RWPE2 (cell line): ENCODE data around the gene SLC9A4.

ENCODE experiments used
- ATAC-seq: fragments of 200-7000 bp; cut with Tn5 transposase; 3 replicates; pipeline ENCODE4 v1.9.1; 2021; ENCODE audit warnings: low read depth
- DNase-seq: peaks from one replicate; pipeline ENCODE4 v3.0.0-alpha.2; 2020; ENCODE audit warnings: low spot score
- H3K27ac ChIP-seq: fragments of 450-650 bp; 2 replicates; pipeline ENCODE4 v1.5.1; 2017; ENCODE audit warnings: mild to moderate bottlenecking; ENCODE audit not compliant: poor library complexity, severe bottlenecking
- H3K27me3 ChIP-seq: fragments of 250-450 bp; sonication (Bioruptor Pico); 2 replicates; pipeline ENCODE4 v1.5.1; 2021; ENCODE audit warnings: mild to moderate bottlenecking, moderate library complexity; ENCODE audit not compliant: insufficient read depth, poor library complexity, severe bottlenecking
- H3K36me3 ChIP-seq: fragments of 250-450 bp; sonication (Bioruptor Pico); 2 replicates; pipeline ENCODE4 v1.5.1; 2020; ENCODE audit warnings: low read depth, mild to moderate bottlenecking, moderate library complexity
- H3K4me1 ChIP-seq: fragments of 250-450 bp; sonication (Bioruptor Pico); 2 replicates; pipeline ENCODE4 v1.5.1; 2021; ENCODE audit warnings: mild to moderate bottlenecking, moderate library complexity; ENCODE audit not compliant: insufficient read depth, poor library complexity, severe bottlenecking
- H3K4me3 ChIP-seq: fragments of 250-450 bp; sonication (Bioruptor Pico); 2 replicates; pipeline ENCODE4 v1.5.1; 2021; ENCODE audit warnings: mild to moderate bottlenecking, moderate library complexity; ENCODE audit not compliant: severe bottlenecking
- H3K9me3 ChIP-seq: fragments of 250-450 bp; sonication (Bioruptor Pico); 2 replicates; pipeline ENCODE4 v1.5.1; 2021; ENCODE audit warnings: mild to moderate bottlenecking, moderate library complexity; ENCODE audit not compliant: severe bottlenecking
- TF ChIP-seq, protein P1 (sequence below): fragments of 450-650 bp; IDR thresholded peaks from one replicate; pipeline ENCODE4 v1.5.1; 2017; ENCODE audit warnings: mild to moderate bottlenecking, moderate library complexity; ENCODE audit not compliant: poor library complexity, severe bottlenecking

SLC9A4 gene

DNA sequence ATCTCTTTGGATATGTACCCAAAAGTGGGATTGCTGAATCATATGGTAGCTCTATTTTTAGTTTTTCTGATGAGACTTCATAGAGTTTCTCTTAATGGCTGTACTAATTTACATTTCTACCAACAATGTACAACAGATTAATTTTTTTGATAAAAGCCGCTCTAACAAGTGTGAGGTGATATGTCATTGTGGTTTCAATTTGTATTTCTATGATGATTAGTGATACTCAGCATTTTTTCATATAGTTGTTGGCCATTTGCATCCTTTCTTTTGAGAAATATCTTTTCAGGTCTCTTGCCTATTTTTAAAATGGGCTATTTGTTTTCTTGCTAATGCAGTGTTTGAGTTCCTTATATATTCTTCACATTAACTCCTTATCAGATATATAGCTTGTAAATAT, 45.8 kb upstream of the SLC9A4 start:
- DNase-seq (no peak), ATAC-seq (no peak)
- H3K4me1 ChIP-seq = no peaks in the 10 kb centered on the region
- peaks cover 3% of the 10 kb centered on the region for H3K27me3 ChIP-seq
- H3K36me3 ChIP-seq = no peaks in the 10 kb centered on the region
- TF ChIP-seq, protein P1, sequence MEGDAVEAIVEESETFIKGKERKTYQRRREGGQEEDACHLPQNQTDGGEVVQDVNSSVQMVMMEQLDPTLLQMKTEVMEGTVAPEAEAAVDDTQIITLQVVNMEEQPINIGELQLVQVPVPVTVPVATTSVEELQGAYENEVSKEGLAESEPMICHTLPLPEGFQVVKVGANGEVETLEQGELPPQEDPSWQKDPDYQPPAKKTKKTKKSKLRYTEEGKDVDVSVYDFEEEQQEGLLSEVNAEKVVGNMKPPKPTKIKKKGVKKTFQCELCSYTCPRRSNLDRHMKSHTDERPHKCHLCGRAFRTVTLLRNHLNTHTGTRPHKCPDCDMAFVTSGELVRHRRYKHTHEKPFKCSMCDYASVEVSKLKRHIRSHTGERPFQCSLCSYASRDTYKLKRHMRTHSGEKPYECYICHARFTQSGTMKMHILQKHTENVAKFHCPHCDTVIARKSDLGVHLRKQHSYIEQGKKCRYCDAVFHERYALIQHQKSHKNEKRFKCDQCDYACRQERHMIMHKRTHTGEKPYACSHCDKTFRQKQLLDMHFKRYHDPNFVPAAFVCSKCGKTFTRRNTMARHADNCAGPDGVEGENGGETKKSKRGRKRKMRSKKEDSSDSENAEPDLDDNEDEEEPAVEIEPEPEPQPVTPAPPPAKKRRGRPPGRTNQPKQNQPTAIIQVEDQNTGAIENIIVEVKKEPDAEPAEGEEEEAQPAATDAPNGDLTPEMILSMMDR = no peak
- no peaks in the 10 kb centered on the region for H3K9me3 ChIP-seq
- H3K4me3 ChIP-seq = no peak overlapping the region
- H3K27ac ChIP-seq = no peak overlapping the region

DNA sequence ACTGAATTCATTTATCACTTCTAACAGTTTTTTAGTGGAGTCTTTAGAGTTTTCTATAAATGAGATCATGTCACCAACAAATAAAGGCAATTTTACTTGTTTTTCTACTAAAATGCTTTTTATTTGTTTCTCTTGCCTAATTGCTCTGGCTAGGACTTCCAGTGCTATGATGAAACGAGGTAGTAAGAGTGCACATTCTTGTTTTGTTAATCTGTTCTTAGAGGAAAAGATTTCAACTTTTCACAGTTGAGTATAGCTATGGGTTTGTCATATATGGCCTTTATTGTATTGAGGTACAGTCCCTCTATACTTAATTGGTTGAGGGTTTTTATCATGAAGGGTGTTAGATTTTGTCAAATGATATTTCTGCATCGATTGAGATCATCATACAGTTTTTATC, 44.5 kb upstream of the SLC9A4 start:
- TF ChIP-seq, protein P1 = no peak
- H3K4me3 ChIP-seq = no peak overlapping the region
- no peak for ATAC-seq
- peaks cover 3% of the 10 kb centered on the region for H3K27me3 ChIP-seq
- no peaks in the 10 kb centered on the region for H3K4me1 ChIP-seq
- no peak for DNase-seq
- no peaks in the 10 kb centered on the region for H3K9me3 ChIP-seq
- no peak overlapping the region for H3K27ac ChIP-seq
- H3K36me3 ChIP-seq = no peaks in the 10 kb centered on the region

DNA sequence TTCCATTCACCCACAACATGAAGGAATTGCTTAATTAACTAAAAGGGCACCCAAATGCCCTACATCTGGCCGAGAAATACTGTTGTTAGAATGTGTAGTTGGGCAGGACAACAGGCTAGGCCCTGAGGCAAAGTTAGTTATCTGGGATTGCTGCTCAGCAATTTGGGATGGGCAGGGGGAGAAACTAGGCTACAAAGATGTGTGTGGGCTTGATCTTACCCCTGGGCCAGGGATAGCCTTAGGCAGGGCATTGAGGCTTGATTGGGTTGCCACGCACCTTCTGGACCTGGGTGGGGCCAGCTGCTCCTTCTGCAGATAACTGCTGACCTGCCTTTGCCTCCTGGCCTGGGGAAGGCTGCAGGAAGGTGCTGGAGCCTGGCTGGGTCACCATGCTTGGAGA, 40.6 kb upstream of the SLC9A4 start:
- peaks cover 3% of the 10 kb centered on the region for H3K27me3 ChIP-seq
- no peak overlapping the region for H3K4me3 ChIP-seq
- DNase-seq (no peak), ATAC-seq (no peak)
- no peaks in the 10 kb centered on the region for H3K4me1 ChIP-seq
- H3K27ac ChIP-seq = no peak overlapping the region
- TF ChIP-seq, protein P1 = no peak
- H3K36me3 ChIP-seq = no peaks in the 10 kb centered on the region
- H3K9me3 ChIP-seq = no peaks in the 10 kb centered on the region

DNA sequence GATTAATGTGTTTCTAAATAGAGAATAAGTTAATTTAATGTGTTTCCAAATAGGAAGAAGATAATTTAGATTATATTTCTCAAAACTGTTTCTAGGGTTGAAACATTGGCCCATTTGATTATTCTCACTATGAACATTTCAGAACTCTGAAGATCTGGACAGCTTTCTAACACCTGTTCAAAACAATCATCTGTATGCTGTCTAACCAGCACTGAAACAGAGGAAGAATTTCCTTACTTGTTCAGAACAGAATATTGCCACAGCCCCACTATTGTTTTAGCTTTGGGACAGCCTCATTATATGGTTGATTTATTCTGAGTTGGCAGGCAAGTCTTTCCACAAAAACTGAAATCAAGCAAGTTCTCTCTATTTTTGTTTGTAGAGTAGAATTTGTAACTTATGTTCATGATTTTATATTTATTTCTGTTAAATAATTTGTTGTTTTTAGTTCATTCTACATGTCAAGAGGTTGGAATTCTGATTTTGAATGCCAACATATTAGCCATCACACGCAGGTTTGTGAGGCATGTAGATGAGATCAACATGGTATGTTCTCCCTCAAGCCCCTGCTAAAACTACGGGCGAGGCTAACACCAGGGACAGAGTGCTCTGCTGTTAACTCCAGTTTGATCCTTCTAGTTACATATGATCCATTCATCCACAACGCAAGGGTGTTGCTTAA, 38.9 kb upstream of the SLC9A4 start:
- no peak for ATAC-seq
- Histone ChIP-seq H3K36me3 (no peaks in the 10 kb centered on the region), H3K27ac (no peak overlapping the region), H3K9me3 (no peaks in the 10 kb centered on the region), H3K4me3 (no peak overlapping the region), H3K4me1 (no peaks in the 10 kb centered on the region), H3K27me3 (no peaks in the 10 kb centered on the region)
- TF ChIP-seq, protein P1 = no peak
- DNase-seq = no peak

DNA sequence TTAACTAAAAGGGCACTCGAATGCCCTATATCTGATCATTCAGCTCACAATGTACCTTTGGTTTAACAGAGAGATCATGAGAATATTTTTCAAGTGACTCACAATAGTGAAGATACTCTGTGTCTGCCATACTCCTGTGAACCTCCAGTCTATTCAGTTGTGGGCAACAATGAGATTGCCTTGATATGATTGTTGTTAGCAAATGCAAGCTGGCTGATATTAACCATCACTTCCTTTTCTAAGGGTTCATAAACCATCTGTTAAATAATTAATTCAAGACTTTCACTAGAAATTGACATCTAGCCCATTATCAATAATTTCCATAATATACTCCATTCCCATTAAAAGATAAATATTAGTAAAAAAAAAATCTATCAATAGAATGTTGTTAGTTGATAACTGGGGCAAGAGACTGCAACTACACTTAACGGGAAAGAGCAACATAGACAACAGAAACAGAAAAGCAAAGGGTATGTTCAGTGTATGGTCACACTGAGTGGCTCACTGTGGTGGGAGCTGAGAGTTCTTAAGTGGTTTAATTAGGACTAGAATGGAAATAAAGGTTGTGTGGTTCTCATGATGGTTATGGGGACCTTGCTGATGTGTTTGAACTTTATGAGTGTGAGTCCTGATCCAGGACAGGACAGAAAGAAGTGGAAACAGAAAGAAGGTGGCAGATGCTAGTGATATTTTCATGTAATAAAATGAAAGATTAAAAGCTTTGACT, 38.2 kb upstream of the SLC9A4 start:
- H3K27ac ChIP-seq = no peak overlapping the region
- TF ChIP-seq, protein P1 = no peak
- H3K4me1 ChIP-seq = no peaks in the 10 kb centered on the region
- ATAC-seq (no peak), DNase-seq (no peak)
- H3K4me3 ChIP-seq = no peak overlapping the region
- no peaks in the 10 kb centered on the region for H3K36me3 ChIP-seq
- H3K27me3 ChIP-seq = no peaks in the 10 kb centered on the region
- no peaks in the 10 kb centered on the region for H3K9me3 ChIP-seq
